GM12878 (cell line): ENCODE results near the gene MUL1. TPM values are rescaled to one million over a fixed set of nuclear protein-coding genes. Genes with fewer than 3 reads are reported as not detected.

Source experiments
- BRCA1 ChIP-seq: IDR thresholded peaks from 2 replicates; pipeline ENCODE4 v1.6.1; 2011; ENCODE audit warnings: low read depth, low read length, improper control_type of control experiment
- EP300 ChIP-seq, 2 experiments: fragments of 150-350 bp in 1 of 2; IDR thresholded peaks; 2 replicates each; pipeline ENCODE4 v1.6.1; 2011 to 2012; ENCODE audit warnings: low read depth in 2 of 2, low read length in 2 of 2, borderline replicate concordance in 1 of 2, improper control_type of control experiment in 1 of 2, inconsistent platforms in 1 of 2; ENCODE audit not compliant: control insufficient read depth in 1 of 2
- FOXK2 ChIP-seq: fragments of 450-650 bp; IDR thresholded peaks from 2 replicates; pipeline ENCODE4 v1.6.1; 2017; ENCODE audit warnings: mild to moderate bottlenecking, moderate library complexity
- FOXM1 ChIP-seq: IDR thresholded peaks from 2 replicates; pipeline ENCODE4 v1.6.1; 2012; ENCODE audit warnings: low read depth, mild to moderate bottlenecking, inconsistent platforms, low read length, moderate library complexity
- MYB ChIP-seq: fragments of 150-350 bp; IDR thresholded peaks from 2 replicates; pipeline ENCODE4 v1.6.1; 2014; ENCODE audit warnings: mild to moderate bottlenecking, low read depth, low read length, borderline replicate concordance
- NR2F1 ChIP-seq: fragments of 450-650 bp; conservative IDR thresholded peaks from 2 replicates; pipeline ENCODE4 v1.6.1; 2017; ENCODE audit warnings: mild to moderate bottlenecking
- RAD21 ChIP-seq: IDR thresholded peaks from 2 replicates; pipeline ENCODE4 v1.6.1; 2011; ENCODE audit warnings: mild to moderate bottlenecking, low read depth, low read length, moderate library complexity; ENCODE audit not compliant: insufficient read depth
- STAT3 ChIP-seq: IDR thresholded peaks from 2 replicates; pipeline ENCODE4 v1.6.1; 2011; ENCODE audit warnings: low read depth, low read length, improper control_type of control experiment
- TBL1XR1 ChIP-seq: IDR thresholded peaks from 2 replicates; pipeline ENCODE4 v1.6.1; 2012; ENCODE audit warnings: low read depth, low read length, improper control_type of control experiment
- TCF12 ChIP-seq: IDR thresholded peaks from 2 replicates; pipeline ENCODE4 v1.6.1; 2011; ENCODE audit warnings: low read depth, mild to moderate bottlenecking, low read length
- ZNF207 ChIP-seq: fragments of 450-650 bp; IDR thresholded peaks from 2 replicates; pipeline ENCODE4 v1.6.1; 2014; ENCODE audit warnings: antibody characterized with exemption, mild to moderate bottlenecking, borderline replicate concordance
- ZNF274 ChIP-seq: IDR thresholded peaks from one replicate; pipeline ENCODE4 v1.8.0; 2011; ENCODE audit not compliant: insufficient read length, insufficient read depth
- polyA plus RNA-seq, 11 experiments: library from polyadenylated mRNA; depleted of rRNA in 4 of 11; unstranded in 6 of 11; stranded (reverse) in 5 of 11; fragments of >200 nt; fragmentation: Nextera tagmentation in 4 of 11; fragmentation: Illumina TruSeq in 1 of 11; extraction: Ambion mirVana in 4 of 11; extraction: Trizol in 1 of 11; gene quantifications; 1 replicate in 1 of 11; 2 replicates in 10 of 11; pipeline versions ENCODE4 v1.2.1 to v1.2.3, GENCODE V29; 2011 to 2016; ENCODE audit warnings: inconsistent platforms in 2 of 11, missing spikeins in 2 of 11, low read depth in 1 of 11
- total RNA-seq, 4 experiments: library from RNA; depleted of rRNA in 3 of 4; stranded (reverse); fragments of >200 nt in 3 of 4; fragmentation: Illumina TruSeq in 1 of 4; extraction: Trizol in 1 of 4; gene quantifications; 2 replicates each; pipeline versions ENCODE4 v1.2.1 to v1.2.3, GENCODE V29; 2013 to 2021
- TF ChIP-seq, protein P1 (sequence below): fragments of 450-650 bp; IDR thresholded peaks from 2 replicates; pipeline ENCODE4 v1.6.1; 2017; ENCODE audit warnings: borderline replicate concordance
- TF ChIP-seq, protein P2 (sequence below): fragments of 450-650 bp; IDR thresholded peaks from 2 replicates; pipeline ENCODE4 v1.6.1; 2017; ENCODE audit warnings: mild to moderate bottlenecking, moderate library complexity
- TF ChIP-seq, protein P3 (sequence below), 3 experiments: IDR thresholded peaks in 2 of 3; conservative IDR thresholded peaks in 1 of 3; 2 replicates each; pipeline ENCODE4 v1.5.1; 2011; ENCODE audit warnings: low read depth in 3 of 3, low read length in 3 of 3, mild to moderate bottlenecking in 3 of 3, control low read depth in 2 of 3, moderate library complexity in 2 of 3, inconsistent platforms in 1 of 3, mixed read lengths in 1 of 3; ENCODE audit not compliant: control insufficient read depth in 2 of 3, insufficient read depth in 1 of 3; ENCODE audit errors: extremely low read depth in 1 of 3
- TF ChIP-seq, protein P4 (sequence below): fragments of 450-650 bp; IDR thresholded peaks from 2 replicates; pipeline ENCODE4 v1.6.1; 2018; ENCODE audit warnings: borderline replicate concordance, mild to moderate bottlenecking; ENCODE audit not compliant: partially characterized antibody
- TF ChIP-seq, protein P5 (sequence below): IDR thresholded peaks from 2 replicates; pipeline ENCODE4 v1.6.1; 2012; ENCODE audit warnings: low read depth, low read length, improper control_type of control experiment

MUL1 gene
- total and polyA plus RNA-seq, 10 of the 15 experiments (the other 5 are each of a cell fraction or from before 2014, with no cell fraction given) = 4.9 to 27.0 (median 15.5) TPM

DNA sequence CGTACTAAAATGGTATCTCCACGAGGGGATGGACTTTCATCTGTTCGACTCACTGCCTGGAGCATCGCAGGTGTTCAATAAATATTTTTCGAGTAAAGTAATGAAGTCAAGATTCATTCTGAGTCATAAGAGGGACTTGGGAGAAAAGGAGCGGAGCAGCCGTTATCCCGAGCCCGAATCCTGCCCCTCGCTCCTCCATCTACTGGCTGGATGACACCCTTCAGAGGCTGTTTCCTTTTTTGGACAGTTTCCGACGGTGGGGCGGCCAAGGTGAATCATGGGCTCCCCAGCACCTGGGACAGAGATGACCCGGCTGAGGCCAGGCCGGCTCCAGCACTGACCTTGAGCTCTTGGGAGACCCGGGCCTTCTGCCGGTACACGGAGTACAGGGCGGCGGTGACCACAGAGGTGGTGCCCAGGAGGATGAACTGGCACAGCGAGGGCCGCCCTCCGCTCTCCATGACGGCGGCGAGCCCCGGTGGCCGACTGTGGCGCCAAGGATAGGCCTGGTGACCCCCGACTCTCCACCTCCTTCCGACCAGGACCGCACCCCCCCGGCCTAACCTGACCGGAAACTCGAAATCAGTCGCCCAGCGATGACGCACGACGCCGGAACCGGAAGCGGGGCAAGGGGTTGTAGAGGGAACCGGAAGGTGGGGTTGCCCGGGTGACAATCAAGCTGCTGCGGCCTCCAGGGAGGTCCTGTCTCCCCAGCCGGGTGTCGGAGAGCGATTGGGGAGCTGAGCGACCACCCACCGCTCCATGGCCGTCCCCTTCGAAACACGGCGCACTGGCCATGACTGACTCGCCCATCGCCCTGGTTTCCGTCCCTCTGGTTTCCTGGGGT, at the start of gene MUL1 (continued):
- TF ChIP-seq TBL1XR1 = no peak
- no peak for TF ChIP-seq BRCA1
- TF ChIP-seq, protein P1, sequence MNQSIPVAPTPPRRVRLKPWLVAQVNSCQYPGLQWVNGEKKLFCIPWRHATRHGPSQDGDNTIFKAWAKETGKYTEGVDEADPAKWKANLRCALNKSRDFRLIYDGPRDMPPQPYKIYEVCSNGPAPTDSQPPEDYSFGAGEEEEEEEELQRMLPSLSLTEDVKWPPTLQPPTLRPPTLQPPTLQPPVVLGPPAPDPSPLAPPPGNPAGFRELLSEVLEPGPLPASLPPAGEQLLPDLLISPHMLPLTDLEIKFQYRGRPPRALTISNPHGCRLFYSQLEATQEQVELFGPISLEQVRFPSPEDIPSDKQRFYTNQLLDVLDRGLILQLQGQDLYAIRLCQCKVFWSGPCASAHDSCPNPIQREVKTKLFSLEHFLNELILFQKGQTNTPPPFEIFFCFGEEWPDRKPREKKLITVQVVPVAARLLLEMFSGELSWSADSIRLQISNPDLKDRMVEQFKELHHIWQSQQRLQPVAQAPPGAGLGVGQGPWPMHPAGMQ = no peak
- no peak for TF ChIP-seq RAD21
- no peak for TF ChIP-seq FOXM1
- TF ChIP-seq ZNF274 = no peak
- TF ChIP-seq, protein P2, sequence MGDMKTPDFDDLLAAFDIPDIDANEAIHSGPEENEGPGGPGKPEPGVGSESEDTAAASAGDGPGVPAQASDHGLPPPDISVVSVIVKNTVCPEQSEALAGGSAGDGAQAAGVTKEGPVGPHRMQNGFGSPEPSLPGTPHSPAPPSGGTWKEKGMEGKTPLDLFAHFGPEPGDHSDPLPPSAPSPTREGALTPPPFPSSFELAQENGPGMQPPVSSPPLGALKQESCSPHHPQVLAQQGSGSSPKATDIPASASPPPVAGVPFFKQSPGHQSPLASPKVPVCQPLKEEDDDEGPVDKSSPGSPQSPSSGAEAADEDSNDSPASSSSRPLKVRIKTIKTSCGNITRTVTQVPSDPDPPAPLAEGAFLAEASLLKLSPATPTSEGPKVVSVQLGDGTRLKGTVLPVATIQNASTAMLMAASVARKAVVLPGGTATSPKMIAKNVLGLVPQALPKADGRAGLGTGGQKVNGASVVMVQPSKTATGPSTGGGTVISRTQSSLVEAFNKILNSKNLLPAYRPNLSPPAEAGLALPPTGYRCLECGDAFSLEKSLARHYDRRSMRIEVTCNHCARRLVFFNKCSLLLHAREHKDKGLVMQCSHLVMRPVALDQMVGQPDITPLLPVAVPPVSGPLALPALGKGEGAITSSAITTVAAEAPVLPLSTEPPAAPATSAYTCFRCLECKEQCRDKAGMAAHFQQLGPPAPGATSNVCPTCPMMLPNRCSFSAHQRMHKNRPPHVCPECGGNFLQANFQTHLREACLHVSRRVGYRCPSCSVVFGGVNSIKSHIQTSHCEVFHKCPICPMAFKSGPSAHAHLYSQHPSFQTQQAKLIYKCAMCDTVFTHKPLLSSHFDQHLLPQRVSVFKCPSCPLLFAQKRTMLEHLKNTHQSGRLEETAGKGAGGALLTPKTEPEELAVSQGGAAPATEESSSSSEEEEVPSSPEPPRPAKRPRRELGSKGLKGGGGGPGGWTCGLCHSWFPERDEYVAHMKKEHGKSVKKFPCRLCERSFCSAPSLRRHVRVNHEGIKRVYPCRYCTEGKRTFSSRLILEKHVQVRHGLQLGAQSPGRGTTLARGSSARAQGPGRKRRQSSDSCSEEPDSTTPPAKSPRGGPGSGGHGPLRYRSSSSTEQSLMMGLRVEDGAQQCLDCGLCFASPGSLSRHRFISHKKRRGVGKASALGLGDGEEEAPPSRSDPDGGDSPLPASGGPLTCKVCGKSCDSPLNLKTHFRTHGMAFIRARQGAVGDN = no peak
- no peak; the same call in 1 of the 2 replicates for TF ChIP-seq FOXK2
- TF ChIP-seq, protein P3, sequence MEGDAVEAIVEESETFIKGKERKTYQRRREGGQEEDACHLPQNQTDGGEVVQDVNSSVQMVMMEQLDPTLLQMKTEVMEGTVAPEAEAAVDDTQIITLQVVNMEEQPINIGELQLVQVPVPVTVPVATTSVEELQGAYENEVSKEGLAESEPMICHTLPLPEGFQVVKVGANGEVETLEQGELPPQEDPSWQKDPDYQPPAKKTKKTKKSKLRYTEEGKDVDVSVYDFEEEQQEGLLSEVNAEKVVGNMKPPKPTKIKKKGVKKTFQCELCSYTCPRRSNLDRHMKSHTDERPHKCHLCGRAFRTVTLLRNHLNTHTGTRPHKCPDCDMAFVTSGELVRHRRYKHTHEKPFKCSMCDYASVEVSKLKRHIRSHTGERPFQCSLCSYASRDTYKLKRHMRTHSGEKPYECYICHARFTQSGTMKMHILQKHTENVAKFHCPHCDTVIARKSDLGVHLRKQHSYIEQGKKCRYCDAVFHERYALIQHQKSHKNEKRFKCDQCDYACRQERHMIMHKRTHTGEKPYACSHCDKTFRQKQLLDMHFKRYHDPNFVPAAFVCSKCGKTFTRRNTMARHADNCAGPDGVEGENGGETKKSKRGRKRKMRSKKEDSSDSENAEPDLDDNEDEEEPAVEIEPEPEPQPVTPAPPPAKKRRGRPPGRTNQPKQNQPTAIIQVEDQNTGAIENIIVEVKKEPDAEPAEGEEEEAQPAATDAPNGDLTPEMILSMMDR (IDR thresholded peaks at IDR 0.05 in 2 of 3, conservative IDR thresholded peaks at IDR 0.05 in 1 of 3; ENCODE audit: control insufficient read depth in 2 of 3, extremely low read depth in 1 of 3, insufficient read depth in 1 of 3, low read depth in 3 of 3, low read length in 3 of 3) = no peak
- TF ChIP-seq STAT3 = no peak
- TF ChIP-seq, protein P4, sequence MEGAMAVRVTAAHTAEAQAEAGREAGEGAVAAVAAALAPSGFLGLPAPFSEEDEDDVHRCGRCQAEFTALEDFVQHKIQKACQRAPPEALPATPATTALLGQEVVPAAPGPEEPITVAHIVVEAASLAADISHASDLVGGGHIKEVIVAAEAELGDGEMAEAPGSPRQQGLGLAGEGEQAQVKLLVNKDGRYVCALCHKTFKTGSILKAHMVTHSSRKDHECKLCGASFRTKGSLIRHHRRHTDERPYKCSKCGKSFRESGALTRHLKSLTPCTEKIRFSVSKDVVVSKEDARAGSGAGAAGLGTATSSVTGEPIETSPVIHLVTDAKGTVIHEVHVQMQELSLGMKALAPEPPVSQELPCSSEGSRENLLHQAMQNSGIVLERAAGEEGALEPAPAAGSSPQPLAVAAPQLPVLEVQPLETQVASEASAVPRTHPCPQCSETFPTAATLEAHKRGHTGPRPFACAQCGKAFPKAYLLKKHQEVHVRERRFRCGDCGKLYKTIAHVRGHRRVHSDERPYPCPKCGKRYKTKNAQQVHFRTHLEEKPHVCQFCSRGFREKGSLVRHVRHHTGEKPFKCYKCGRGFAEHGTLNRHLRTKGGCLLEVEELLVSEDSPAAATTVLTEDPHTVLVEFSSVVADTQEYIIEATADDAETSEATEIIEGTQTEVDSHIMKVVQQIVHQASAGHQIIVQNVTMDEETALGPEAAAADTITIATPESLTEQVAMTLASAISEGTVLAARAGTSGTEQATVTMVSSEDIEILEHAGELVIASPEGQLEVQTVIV = peak; percentile 32
- 0 out of 2 replicates have a peak, but pooled peaks have one; percentile 15 for TF ChIP-seq TCF12
- peak; percentile 86 for TF ChIP-seq NR2F1
- no peak for TF ChIP-seq MYB
- 0 out of 2 replicates have a peak, but pooled peaks have one; percentile 65 for TF ChIP-seq ZNF207
- TF ChIP-seq, protein P5, sequence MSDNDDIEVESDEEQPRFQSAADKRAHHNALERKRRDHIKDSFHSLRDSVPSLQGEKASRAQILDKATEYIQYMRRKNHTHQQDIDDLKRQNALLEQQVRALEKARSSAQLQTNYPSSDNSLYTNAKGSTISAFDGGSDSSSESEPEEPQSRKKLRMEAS = no peak
- TF ChIP-seq EP300 (IDR thresholded peaks at IDR 0.05; ENCODE audit: borderline replicate concordance in 1 of 2, control insufficient read depth in 1 of 2, low read depth in 2 of 2, low read length in 2 of 2) = 0 out of 4 replicates have a peak, but pooled peaks of 1 of the 2 experiments have one; percentile 35
